GM18873 (cell line): ENCODE data around the gene NTSR1.

ENCODE experiments used
- ATAC-seq: cut with Tn5 transposase; IDR thresholded peaks from one replicate; pipeline ENCODE4 v1.9.1; 2021; ENCODE audit warnings: mild to moderate bottlenecking, moderate library complexity, moderate number of reproducible peaks; ENCODE audit not compliant: unreplicated experiment, low FRiP score

The NTSR1 gene

GRCh38 chr20:62796699-62797491, 88.3 kb downstream of the NTSR1 start:
- ATAC-seq = no peak

DNA sequence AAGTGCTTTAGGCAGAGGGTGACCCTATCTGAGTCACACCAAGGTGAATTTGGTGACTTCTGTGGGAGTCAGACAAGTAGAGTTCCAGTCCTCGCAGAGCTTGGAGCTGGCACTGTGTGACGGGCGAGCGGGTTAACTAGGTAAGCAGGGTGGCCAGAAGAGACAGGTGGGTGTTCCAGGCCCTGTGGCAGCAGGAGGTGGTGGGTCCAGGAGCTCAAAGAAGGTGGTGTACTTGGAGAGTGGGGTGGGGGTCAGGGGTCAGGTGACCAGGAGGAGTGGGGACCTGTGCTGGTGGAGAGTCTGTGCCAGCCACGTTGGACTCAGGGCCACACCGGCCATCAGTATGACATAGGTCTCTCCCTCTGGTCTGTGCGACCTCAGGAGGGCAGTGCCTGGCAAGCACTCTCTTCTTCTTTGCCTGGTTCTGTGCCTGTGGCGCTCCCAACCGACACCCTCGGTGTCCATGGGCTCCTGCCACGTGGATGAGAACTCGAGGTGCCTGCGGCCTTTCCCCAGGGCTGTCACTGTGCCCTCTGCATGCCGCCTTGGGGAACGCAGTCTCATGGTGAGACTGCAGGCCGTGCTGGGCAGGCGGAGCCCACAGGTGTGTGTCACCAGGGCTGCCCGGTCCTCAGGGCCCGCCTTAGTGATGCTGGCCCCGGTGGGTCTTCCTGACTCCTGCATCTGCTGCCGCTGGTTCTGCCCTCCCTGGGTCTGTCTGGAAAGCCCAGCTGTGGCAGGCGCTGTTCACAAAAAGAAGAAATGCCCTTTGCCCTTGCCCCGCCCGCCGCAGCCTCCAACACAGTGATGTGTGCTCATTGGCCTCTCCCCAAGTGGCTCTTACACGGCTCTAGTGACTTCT, 89.3 kb downstream of the NTSR1 start:
- ATAC-seq = no peak

DNA sequence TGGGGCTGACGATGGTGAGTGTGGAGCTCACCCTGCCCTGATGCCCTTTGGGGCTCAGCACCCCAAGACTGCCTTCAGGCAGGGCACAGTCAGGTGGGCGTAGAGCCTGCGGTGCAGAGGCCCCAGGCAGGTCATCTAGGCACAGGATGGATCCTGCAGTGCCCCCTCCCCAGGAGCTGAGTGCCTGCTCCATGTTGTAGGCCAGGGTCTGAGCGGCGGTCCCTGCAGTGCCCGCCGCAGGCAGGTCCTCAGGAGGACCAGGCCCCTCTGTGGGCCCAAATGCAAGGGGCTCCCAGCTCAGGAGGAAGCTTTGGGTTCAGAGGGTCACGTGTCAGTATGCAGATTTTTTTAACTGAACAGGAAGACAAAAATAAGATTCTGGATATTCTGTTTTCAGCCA, 90.4 kb downstream of the NTSR1 start:
- ATAC-seq = no peak

DNA sequence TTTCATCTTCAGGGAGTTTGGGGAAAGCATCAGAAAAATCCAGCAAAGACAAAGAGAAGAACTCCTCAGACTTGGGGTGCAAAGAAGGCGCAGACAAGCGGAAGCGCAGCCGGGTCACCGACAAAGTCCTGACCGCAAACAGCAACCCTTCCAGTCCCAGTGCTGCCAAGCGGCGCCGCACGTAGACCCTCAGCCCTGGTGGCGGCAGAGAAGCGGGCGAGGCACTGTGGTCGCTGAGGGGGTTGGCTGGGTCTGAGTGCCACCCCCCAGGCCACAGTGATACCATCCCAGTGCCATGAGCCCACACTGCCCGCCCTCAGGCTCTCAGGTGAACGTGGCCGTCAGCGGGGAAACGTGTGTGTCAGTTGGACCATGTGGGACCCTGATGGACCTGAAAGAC, 90.8 kb downstream of the NTSR1 start:
- no peak for ATAC-seq

DNA sequence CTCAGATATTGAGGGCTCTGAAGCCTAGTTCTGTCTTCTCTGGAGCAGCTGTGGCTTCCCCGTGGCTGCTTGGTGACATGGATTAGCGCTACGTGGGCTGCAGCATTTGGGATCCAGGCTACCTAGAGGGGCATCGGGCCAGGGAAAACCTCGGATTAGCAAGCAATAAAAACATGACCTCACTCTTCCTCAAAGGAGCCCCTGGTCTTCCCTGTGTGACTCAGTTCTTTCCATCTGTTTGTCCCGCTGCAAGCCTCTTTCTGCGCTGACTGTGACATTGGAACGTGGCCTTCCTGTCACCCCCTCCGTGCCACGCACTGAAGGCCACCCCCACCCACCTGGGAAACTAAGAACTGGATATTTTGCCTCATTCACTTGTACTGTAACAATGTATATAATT, 91.2 kb downstream of the NTSR1 start:
- no peak for ATAC-seq

GRCh38 chr20:62800314-62801259, 92.0 kb downstream of the NTSR1 start:
- ATAC-seq = no peak

DNA sequence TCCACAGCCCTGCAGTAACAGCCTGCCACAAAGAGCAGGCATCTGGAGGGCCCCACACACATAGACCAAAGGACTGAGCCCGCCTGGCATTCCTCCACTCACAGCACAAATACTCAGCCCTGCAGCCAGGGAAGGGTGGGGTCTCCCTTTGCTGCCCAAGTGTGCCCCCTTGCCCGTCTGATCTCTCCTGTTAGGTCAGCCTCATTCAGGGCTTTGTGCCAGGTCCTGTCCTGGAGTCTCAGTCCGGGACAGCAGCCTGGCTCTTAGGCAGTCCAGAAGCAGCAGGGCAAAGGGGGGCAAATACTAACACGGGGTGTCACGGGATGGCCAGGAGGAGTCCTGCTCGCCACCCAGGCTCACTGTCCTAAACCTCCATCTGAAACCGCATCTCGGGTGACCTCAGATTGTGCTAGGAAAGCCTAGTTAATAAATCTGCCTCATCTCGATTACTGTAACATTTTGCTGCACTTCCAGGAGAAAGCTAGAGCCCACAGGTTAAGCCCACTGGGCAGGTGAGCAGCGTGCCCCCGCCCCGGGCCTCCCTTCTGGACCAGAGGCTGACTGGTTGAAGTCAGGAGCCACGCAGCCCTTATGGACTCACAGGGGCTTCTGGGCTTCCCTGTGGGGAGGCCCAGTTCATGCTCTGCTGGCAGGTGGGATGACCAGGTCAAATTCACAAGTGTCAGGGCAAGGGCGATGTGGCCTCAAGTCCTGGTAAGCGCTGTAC, 92.8 kb downstream of the NTSR1 start:
- ATAC-seq = no peak

GRCh38 chr20:62802026-62802712, 93.5 kb downstream of the NTSR1 start:
- no peak for ATAC-seq

DNA sequence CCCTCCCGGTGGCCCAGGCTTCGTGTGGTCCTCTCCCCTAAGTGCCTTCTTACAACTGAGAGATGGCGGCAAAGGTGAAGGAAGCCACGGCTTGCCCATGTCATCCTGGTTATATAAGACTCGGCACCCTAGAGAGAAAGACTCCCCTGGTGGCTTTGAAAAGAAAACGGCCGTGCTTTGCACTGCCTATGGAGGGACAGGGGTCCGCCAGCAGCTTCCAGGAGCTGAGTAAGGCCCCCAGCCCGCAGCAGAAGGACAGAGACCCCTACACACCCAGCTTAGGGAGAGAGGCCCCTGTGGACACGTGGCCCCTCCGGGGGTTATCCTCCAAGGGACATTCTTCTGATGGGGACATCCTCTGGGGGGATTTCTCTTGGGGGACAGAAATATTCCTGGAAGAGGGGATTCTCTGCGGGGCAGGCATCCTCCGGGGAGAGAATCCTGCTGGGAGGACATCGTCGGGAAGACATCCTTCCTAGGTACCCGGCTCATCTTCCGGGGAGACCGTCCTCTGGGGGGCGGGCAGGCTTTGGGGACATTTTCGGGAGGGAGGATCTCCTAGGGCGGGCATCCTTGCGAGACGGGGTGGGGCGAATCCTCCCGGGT, 95.5 kb downstream of the NTSR1 start:
- no peak for ATAC-seq

DNA sequence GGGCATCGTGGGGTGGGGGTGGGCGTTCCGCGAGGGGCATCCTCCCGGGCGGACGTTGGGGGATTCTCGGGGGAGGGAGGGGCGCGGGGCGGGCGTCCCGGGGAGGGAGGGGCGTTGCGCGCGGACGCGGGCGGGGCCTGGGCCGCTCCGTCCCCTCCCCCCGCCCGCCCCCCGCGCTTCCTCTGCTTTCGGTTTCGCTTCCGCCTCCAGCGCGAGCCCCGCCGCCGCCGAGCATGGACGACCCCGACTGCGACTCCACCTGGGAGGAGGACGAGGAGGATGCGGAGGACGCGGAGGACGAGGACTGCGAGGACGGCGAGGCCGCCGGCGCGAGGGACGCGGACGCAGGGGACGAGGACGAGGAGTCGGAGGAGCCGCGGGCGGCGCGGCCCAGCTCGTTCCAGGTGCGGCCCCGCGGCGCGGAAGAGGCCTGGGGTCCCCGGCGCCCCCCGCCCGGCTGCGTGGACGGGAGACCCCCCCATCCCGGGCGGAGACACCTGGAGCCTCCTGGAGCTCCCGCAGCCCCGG, 96.1 kb downstream of the NTSR1 start, which contains the start of gene OGFR:
Gene OGFR (plus strand): TSS at position 209 of the 528 bp plus-strand sequence. CDS start 25 bp downstream, at position 234.
- ATAC-seq = no peak

- no peak for ATAC-seq
These were observed 96.6 kb downstream of the NTSR1 start for GRCh38 chr20:62805155-62805710.

- ATAC-seq = no peak
These were observed 97.2 kb downstream of the NTSR1 start for GRCh38 chr20:62805711-62806382.

GRCh38 chr20:62806383-62807050, 97.9 kb downstream of the NTSR1 start:
- no peak for ATAC-seq

DNA sequence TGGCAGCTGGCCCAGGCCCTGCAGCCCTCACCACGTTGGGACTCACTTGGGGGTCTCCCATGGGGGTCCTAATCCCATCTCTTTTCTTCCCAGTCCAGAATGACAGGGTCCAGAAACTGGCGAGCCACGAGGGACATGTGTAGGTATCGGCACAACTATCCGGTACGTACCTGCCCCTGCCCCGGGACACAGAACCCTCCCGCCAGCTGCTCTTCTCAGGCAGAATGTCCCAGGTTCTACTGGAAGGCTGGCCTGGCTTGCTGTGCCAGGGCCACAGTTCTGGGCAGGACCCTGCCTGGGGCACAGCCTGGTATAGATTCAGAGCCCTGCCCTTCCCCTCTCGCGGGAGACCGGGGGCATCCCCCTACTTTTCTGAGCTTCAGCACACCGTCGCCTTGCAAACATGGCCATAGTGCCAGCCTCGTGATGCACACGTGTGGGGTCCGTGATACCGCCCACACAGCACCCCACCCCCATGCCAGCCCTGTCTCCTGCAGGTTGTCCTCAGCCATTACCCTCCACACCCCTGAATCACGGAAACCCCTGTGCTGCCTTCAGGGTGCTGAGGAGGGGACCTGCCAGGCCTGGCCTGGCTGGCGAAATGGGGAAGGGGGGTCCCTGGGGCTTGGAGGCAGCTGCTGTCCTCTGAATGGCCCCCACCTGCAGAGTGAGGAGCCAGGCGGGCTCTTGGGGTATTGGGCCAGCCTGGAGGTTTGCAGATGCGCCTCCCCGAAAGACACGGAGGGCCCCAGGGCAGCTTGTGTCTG, 99.0 kb downstream of the NTSR1 start:
- ATAC-seq = no peak

- no peak for ATAC-seq
These were observed 99.7 kb downstream of the NTSR1 start for GRCh38 chr20:62808211-62808865.
